ENCODE results near the gene KIF1B.

DNA sequence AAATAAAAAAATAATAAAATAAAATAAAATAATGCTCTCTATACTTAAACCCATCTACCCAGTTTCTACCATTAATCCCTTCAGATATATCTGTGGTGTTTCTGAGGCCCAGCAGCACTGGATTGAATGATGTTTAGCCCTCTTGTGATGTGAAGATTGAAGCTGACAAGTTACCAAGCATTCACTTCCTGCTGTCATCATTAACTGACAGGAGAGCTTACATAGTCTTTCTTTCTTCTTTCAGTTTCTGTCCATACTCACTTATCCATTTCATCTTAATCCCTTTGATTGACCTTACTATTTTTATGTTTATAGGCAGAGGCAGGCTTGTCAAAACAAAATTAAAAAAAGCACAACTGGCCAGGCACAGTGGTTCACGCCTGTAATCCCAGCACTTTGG, 149.7 kb downstream of the KIF1B start:
- no peak for TF ChIP-seq TAF1 (IDR thresholded peaks at IDR 0.05; ENCODE audit: low read depth, low read length)
- no peak for TF ChIP-seq POLR2A (IDR thresholded peaks at IDR 0.05; ENCODE audit: low read depth, low read length)
- no peak for TF ChIP-seq POLR2AphosphoS5 (IDR thresholded peaks at IDR 0.05; ENCODE audit: low read depth, low read length)
